ENCODE results near the gene P2RX2.

P2RX2 gene

GRCh38 chr12:132665794-132666193 is 47.2 kb downstream of the P2RX2 start:
- ATAC-seq (no peak), DNase-seq (no peak)
- H3K9me3 Mint-ChIP-seq: no peaks in the 10 kb centered on the region
- no peak overlapping the region for H3K27ac Mint-ChIP-seq
- no peak overlapping the region for H3K4me3 Mint-ChIP-seq
- H3K27me3 Mint-ChIP-seq: no peaks in the 10 kb centered on the region
- H3K4me1 Mint-ChIP-seq: peaks cover 18% of the 10 kb centered on the region

- Mint-ChIP-seq H3K27ac (no peak overlapping the region), H3K4me3 (no peak overlapping the region), H3K9me3 (no peaks in the 10 kb centered on the region), H3K4me1 (peaks cover 2% of the 10 kb centered on the region), H3K27me3 (no peaks in the 10 kb centered on the region)
- ATAC-seq: no peak
- DNase-seq: no peak
Measured at GRCh38 chr12:132668191-132669088, 49.9 kb downstream of the P2RX2 start.

- Mint-ChIP-seq H3K27ac (peak overlapping the region in 1 of 2 donors; percentile 12), H3K9me3 (no peaks in the 10 kb centered on the region), H3K4me1 (no peaks in the 10 kb centered on the region), H3K27me3 (no peaks in the 10 kb centered on the region), H3K4me3 (no peak overlapping the region)
- DNase-seq: no peak
- ATAC-seq: no peak
Measured at GRCh38 chr12:132669166-132669879, 50.7 kb downstream of the P2RX2 start.
